K562 (cell line): ENCODE measurements around the gene ZNF486.

Source experiments
- AFF4 ChIP-seq: sonication (generic); formaldehyde crosslinking; IDR thresholded peaks from 2 replicates; pipeline ENCODE4 v1.8.0; 2023; ENCODE audit warnings: mild to moderate bottlenecking, missing genetic modification reagents
- ARHGAP35 ChIP-seq: fragments of 450-650 bp; IDR thresholded peaks from 2 replicates; pipeline ENCODE4 v1.6.1; 2018; ENCODE audit not compliant: partially characterized antibody
- CTCF ChIP-seq, 3 experiments: IDR thresholded peaks in 2 of 3; conservative IDR thresholded peaks in 1 of 3; 2 replicates each; pipeline ENCODE4 v1.5.1; 2011 to 2012; ENCODE audit warnings: low read length in 3 of 3, mild to moderate bottlenecking in 3 of 3, control low read depth in 2 of 3, improper control_type of control experiment in 1 of 3, inconsistent platforms in 1 of 3, low read depth in 1 of 3, mixed read lengths in 1 of 3, moderate library complexity in 1 of 3; ENCODE audit not compliant: insufficient read depth in 2 of 3
- GATAD2B ChIP-seq: fragments of 450-650 bp; IDR thresholded peaks from 2 replicates; pipeline ENCODE4 v1.6.1; 2017; ENCODE audit warnings: mild to moderate bottlenecking, borderline replicate concordance
- L3MBTL2 ChIP-seq: fragments of 450-650 bp; IDR thresholded peaks from 2 replicates; pipeline ENCODE4 v1.6.1; 2016; ENCODE audit warnings: mild to moderate bottlenecking, moderate library complexity
- MYC ChIP-seq, 2 experiments: fragments of 250-450 bp in 1 of 2; sonication (Bioruptor Pico) in 1 of 2; IDR thresholded peaks; 2 replicates each; pipeline versions ENCODE4 v1.5.1 to v1.6.1; 2012 to 2021; ENCODE audit warnings: low read depth in 2 of 2, borderline replicate concordance in 1 of 2, improper control_type of control experiment in 1 of 2, low read length in 1 of 2, mild to moderate bottlenecking in 1 of 2, moderate library complexity in 1 of 2
- NCOA4 ChIP-seq: fragments of 450-650 bp; IDR thresholded peaks from 2 replicates; pipeline ENCODE4 v1.6.1; 2018; ENCODE audit warnings: mild to moderate bottlenecking; ENCODE audit not compliant: partially characterized antibody
- POLR2A ChIP-seq: fragments of 450-650 bp; conservative IDR thresholded peaks from 2 replicates; pipeline ENCODE4 v1.6.1; 2016
- POLR2AphosphoS5 ChIP-seq: IDR thresholded peaks from 2 replicates; pipeline ENCODE4 v1.6.1; 2011; ENCODE audit warnings: mild to moderate bottlenecking, low read depth, low read length, moderate library complexity; ENCODE audit not compliant: control insufficient read depth, insufficient read depth
- RB1 ChIP-seq: fragments of 450-650 bp; IDR thresholded peaks from 2 replicates; pipeline ENCODE4 v1.6.1; 2017; ENCODE audit warnings: low read depth, mild to moderate bottlenecking
- ZNF3 ChIP-seq: fragments of 250-450 bp; sonication (Bioruptor Pico); IDR thresholded peaks from 2 replicates; pipeline ENCODE4 v1.5.0; 2021; ENCODE audit warnings: mild to moderate bottlenecking, moderate library complexity
- ZNF583 ChIP-seq: fragments of 250-450 bp; sonication (Bioruptor Pico); IDR thresholded peaks from 2 replicates; pipeline ENCODE4 v1.4.0; 2020
- ZNF584 ChIP-seq: fragments of 200-800 bp; sonication (Bioruptor generic); IDR thresholded peaks from 2 replicates; pipeline ENCODE4 v1.6.1; 2016; ENCODE audit warnings: low read depth, mild to moderate bottlenecking, missing genetic modification characterization, missing compliant biosample characterization
- TF ChIP-seq, protein P1 (sequence below): fragments of 450-650 bp; IDR thresholded peaks from 2 replicates; pipeline ENCODE4 v1.6.1; 2014; ENCODE audit warnings: low read depth, mild to moderate bottlenecking, moderate library complexity, borderline replicate concordance

GRCh38 chr19:20124879-20125278 is 42.1 kb upstream of the ZNF486 start:
- no peak for TF ChIP-seq NCOA4
- TF ChIP-seq POLR2AphosphoS5 = no peak
- TF ChIP-seq ZNF583 (CRISPR knock-in tag) = no peak
- no peak for TF ChIP-seq CTCF (IDR thresholded peaks at IDR 0.05 in 2 of 3, conservative IDR thresholded peaks at IDR 0.05 in 1 of 3; ENCODE audit: insufficient read depth in 2 of 3, low read depth in 1 of 3, low read length in 3 of 3)
- TF ChIP-seq L3MBTL2 = no peak
- no peak for TF ChIP-seq GATAD2B
- TF ChIP-seq, protein P1, sequence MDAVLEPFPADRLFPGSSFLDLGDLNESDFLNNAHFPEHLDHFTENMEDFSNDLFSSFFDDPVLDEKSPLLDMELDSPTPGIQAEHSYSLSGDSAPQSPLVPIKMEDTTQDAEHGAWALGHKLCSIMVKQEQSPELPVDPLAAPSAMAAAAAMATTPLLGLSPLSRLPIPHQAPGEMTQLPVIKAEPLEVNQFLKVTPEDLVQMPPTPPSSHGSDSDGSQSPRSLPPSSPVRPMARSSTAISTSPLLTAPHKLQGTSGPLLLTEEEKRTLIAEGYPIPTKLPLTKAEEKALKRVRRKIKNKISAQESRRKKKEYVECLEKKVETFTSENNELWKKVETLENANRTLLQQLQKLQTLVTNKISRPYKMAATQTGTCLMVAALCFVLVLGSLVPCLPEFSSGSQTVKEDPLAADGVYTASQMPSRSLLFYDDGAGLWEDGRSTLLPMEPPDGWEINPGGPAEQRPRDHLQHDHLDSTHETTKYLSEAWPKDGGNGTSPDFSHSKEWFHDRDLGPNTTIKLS = no peak
- no peak for TF ChIP-seq AFF4 (CRISPR knock-in tag)
- TF ChIP-seq MYC (IDR thresholded peaks at IDR 0.05; ENCODE audit: low read depth, low read length) = no peak
- TF ChIP-seq MYC (CRISPR knock-in tag; IDR thresholded peaks at IDR 0.05; ENCODE audit: borderline replicate concordance, low read depth) = no peak
- no peak for TF ChIP-seq ZNF584
- no peak for TF ChIP-seq RB1
- no peak for TF ChIP-seq ARHGAP35
- no peak for TF ChIP-seq ZNF3 (CRISPR knock-in tag)
- TF ChIP-seq POLR2A = no peak
